ENCODE data around the gene CFAP45.

The CFAP45 gene

DNA sequence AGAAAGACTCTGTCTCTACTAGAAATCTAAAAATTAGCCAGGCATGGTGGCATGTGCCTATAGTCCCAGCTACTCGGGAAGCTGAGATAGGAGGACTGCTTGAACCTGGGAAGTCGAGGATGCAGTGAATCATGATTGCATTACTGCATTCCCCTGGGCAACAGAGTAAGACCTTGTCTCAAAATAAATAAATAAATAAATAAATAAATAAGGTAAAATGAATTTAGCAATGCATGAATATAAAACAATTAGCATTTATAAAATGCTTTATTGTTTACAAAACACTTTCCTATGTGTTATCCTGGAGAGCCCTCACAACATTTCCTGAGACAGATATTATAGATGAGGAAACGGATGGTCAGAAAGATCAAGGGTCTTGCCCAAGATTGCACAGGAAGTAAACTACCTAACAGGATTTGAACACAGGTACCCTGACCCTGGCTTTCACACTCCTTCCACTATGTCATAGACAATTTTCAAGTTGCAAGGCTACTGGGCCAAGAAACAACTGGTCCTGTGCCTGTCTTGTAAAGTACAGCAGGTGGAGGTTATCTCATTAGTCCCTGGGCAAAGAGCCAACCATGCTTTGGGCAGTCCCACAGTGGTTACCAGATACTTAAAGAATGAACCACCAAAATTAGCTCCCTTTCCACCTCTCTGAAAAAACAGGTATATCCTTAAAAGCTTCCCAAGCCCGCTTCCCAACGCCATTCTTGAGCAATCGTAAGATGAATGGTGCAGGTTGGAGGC lies 22.1 kb downstream of the CFAP45 start:
- no peak for DNase-seq (ENCODE audit: low read depth)

DNA sequence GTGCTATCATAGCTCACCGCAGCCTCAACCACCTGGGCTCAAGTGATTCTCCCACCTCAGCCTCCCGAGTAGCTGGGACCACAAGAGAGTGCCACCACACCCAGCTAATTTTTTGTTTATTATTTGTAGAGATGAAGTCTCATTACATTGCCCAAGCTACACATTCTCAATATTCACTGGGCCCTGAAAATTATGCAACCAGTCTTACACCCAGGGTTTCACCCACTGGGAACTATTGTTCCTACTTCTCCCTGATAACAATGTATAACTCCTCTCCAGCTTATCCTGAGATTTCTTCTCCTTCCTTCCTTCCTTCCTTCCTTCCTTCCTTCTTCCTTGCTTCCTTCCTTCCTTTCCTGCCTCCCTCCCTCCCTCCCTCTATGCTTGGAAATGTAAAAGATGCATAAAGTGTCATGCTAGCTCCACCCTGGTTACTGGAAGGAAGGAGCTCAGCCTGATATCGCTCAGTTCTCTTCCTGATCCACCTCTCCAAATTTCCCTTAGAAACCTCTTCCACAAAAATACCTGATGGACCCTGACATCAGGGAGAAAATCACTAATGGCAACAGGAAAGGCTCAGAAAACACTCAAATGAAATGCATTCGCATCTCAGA lies 26.3 kb downstream of the CFAP45 start:
- no peak for DNase-seq (ENCODE audit: low read depth)

DNA sequence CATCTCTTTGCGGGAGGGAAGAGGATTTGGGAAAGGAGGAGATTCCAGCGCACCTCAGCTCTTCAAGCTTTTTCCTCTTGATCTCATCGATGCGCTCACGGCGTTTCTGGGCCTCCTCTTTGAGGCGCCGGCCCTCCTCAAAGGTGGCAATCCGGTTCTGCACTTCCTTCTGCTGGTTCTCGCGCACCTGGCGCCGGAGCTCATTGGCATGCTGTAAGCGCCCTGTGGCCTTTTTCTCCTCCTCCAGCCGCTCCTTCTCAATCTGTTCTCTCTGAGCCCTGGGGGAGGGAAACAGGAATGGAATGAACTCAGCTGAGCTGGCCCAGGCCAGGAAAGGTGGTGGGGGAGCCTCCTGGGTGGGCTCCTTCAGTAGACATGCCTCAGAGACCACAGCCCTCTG lies 27.1 kb downstream of the CFAP45 start:
- no peak for DNase-seq (ENCODE audit: low read depth)

DNA sequence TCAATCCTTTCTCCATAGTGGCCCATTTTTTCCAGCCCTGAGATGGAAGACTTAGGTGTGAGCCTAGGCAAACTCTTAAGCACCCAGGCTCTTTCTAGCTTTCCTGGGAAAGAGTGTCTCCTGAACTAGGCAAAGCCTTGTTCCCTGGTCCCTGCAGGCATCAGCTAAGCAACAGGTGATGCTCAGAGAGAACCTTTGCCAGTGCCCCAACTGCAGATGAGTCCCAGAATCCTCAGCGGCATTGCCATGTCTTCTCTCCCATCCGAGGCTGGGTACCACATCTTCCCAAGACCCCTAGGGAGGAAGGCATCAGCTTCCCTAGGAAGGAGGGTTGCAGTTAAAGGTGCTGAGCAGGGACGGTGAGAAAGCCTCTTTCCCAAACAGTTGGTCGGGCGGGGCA lies 29.3 kb downstream of the CFAP45 start:
- DNase-seq (ENCODE audit: low read depth) = no peak

DNA sequence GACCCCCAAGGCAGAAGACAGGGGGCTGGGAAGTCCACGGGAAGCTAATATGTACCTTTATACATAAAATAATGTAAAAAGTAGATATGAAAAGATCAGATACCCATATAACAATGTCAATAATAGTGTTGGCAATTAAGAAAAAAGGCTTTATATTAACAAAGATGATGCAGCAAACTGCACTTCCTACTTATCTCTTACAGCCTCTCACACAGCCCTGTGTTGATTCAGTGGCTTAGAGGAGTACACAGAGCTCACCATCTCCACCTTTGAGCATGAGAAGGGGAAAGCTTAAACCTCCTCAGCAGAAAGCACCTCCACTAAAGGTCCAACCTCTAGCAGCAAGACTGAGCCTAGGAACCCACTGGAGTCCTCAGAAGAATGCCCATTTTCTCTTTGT lies 30.4 kb downstream of the CFAP45 start:
- DNase-seq (ENCODE audit: low read depth) = no peak

DNA sequence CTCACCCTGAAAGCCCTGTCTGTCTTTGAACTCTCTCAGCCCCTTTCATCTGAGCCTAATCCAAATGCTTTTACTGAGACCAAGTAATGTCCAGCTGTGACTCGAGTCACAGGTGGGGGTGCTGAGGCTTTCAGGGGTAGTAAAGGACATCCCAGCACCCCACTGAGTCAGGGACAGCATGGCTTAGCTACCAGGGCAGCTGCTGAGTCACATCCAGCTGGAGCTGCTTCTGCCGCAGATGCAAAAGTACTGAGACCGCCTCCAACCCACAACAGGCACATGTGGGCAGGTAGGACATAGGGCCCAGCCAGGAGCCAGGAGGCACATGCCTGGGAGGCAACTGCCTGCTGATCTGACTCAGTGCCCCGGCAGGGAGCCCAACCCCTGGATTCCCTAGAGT lies 30.8 kb downstream of the CFAP45 start:
- no peak for DNase-seq (ENCODE audit: low read depth)

DNA sequence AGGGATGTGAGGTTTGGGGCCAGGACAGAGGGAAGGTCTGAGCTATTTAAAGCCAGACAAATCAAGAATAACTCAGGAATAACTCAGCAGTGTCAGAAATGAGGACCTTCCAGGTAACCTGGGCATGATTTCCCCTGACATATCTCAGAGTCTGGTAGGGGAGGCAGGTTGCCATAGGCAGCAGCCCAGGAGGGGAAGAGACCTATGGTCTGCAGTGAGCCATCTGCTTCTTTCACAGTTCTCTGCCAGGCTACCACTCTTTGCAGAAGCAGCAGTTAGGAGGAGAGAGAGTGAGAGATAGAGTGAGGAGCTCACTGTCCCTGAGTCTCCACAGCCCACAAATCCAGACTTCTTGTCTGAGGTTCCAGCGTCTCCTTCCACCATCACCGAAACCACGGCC lies 31.2 kb downstream of the CFAP45 start:
- DNase-seq (ENCODE audit: low read depth) = no peak

DNA sequence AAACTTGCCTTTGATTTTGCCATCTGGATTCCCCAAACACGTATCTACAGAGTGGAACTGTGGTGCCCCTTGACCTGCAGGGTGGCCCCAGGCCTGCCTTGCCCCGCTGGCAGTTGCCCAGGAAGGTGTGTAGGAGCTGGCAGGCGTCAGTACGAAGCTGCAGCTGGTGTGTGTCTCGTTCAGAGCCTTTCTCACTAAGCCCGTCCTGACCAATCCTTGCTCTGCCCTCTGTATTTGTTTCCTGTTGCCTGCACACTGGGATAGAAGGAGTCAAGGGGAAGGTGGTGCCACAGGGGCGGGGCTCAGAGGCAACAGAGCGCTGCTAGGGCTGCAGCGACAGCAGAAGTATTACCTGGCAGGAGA lies 32.3 kb downstream of the CFAP45 start:
- no peak for DNase-seq (ENCODE audit: low read depth)

DNA sequence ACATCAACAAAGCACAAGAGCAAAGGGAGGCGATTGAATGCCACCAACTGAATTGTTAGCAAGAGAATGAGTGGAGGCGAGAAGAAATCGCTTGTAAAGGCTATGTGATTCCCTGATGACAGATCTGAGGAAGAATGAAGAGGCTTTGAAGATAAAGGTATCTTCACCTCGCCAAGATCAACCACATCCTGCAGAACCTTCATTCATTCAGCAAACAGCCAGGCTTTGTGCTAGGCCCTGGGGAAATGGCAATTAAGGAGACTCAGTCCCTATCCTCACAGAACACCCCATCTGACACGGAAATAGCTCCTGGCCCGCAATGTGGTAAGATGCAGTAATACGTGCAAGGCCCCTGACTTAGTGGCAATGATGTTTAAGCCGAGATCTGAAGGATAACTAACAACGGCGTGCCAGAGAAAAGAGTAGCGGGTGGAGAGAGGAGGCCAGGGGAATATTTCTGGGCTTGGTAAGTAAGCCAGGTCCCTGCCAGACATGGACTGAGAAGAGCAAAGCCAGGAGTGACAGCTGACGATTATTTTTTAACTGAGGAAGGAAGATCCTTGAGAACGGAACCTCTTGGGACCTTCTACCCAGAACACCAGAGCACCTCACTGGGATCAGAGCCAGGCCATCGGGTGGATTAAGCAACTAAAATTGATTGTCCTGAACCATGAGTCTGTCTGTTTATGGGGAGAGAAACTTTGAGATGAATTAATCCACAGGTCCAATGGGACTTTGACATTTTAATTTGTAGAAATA lies 32.9 kb downstream of the CFAP45 start:
- DNase-seq (ENCODE audit: low read depth) = no peak

DNA sequence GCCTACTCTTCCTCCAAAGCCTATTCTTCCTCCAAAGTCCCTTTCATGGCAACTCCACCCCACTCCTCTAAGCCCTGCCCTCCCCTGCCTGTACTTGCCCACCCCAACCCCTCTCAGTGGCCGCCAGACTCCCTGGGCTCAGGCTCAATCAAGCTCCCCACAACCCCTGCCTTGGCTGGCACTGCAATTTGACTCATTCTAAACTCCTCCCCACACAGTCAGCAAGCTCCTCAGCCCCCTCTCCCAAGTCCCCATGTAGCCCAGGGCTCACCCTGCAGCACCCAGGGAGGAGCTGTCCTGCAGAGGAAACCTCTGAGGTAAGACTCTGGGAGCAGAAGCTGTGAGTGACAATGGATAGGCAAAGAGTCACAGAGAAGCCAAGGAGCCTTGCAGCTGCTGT lies 33.9 kb downstream of the CFAP45 start:
- DNase-seq (ENCODE audit: low read depth) = no peak

DNA sequence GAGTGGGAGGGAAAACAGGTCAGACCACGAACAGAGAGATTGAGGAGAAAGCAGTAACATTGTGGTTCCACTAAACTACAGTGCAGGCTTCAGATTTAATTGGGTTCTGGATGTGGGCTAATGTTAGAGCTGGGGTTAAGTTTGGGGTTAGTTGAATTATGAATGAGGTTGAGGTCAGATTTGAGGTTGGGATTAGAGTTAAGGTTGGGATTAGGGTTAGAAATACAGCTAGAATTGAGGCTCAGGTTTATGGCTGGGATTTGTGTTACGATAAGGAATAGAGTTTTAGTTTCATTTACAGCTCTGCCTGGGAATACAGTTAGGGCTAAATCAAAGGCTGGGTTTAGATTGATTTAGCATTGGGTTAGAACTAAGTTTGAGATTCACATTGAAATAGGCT lies 35.7 kb downstream of the CFAP45 start:
- no peak for DNase-seq (ENCODE audit: low read depth)

DNA sequence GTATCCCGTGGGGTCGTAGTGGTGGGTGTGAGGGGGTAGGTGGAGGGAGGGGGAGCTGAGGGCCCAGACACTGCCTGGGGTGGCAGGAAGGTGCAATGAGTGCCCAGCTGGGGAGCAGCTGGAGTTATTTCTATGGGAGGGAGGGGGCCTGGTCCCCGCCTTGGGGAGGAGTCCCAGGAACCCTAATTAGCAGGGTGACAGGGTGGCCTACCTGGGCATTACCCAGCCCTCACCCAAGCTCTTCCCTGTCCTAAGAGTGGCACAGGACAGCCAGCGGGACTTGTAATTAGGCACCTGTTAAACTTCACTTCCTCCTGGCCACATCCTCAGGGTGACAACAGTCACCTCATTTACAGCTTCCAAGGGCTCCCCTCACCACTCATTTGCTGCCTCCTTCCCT lies 37.4 kb downstream of the CFAP45 start, which contains the start of gene VSIG8:
Gene VSIG8, minus strand, starts transcription at position 101 of the 400 bp plus-strand sequence. CDS start 136 bp downstream, outside the sequence.
- no peak for DNase-seq (ENCODE audit: low read depth)

DNA sequence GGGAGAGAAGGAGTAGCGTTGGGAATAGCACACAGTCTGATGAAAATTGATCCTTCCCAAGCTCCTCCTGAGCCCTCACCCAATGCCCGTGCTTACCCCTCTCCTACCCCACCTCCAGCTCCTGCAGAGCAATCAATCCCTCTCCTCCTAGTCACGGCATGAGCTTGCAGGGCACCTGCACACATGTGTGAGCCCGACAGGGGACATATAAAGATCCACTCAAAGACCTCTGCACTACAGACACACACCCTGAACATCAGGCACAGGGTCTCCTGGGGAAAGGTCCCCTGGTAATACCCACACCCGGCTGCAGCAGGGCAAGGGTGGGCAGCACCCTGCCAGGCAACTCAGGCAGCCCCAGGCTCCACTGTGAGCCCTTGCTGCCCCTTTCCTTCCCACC lies 37.9 kb downstream of the CFAP45 start:
- no peak for DNase-seq (ENCODE audit: low read depth)

DNA sequence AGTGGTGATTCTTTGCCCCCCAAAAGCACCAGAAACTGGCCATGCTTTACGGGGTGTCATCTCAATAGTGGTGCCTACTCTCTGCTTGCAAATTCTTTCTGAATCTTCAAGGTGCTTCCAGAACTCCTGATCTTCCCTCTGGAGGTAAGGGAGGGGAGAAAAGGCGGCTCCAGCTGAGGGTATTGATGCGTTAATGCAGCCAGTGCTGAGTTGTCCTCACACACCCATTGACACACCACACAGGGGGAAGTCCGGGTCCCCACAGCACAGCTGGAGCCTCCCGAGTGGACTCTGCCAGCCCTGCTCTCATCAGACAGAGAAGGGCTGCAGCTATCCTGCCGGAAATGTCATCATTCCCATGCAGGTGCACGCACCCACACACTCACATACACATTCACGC lies 38.7 kb downstream of the CFAP45 start:
- DNase-seq (ENCODE audit: low read depth) = no peak

DNA sequence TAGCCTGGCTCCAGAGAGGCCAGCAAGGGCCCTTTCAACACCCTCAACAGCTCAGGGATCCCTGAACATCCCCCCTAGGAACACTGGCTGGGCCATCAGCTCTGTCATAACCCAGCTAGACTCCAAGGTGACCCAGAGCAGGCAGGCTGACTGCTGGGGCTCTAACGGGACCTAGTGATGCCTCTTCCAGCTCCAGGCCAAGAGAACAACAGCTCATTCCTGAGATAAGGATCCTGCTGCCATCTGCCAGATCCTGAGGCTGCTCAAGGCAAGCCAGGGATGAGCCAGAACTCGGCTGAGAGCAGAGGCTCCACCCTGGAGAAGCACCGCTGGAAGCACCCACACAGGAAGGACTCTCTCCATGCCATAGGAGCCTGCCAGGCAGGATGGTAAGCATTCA lies 39.5 kb downstream of the CFAP45 start:
- no peak for DNase-seq (ENCODE audit: low read depth)

DNA sequence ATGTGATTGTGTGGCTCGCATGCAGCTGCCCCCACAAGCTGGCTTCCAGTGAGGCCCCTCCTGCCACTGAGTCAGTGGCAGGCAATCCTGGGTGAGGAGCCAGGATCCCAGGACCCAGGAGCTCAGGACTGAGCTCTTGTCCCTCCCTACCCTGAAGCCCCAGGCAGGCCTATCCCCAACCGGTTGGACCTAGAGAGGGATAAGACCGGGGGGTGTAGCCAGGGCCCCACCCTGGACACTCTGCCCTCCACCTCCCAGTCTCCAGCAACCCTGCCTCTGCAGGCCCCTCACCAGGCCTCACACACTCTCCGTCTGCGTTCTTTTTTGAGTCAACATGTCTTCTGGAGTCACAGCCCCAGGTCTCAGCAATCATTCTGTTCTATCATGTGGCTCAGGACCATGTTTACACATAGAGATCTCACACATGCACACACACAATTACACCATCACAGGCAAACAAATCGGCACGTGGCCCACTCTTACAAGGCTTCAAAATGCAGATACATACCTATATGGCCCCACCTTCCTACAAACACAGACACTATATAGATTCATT lies 40.1 kb downstream of the CFAP45 start:
- no peak for DNase-seq (ENCODE audit: low read depth)

DNA sequence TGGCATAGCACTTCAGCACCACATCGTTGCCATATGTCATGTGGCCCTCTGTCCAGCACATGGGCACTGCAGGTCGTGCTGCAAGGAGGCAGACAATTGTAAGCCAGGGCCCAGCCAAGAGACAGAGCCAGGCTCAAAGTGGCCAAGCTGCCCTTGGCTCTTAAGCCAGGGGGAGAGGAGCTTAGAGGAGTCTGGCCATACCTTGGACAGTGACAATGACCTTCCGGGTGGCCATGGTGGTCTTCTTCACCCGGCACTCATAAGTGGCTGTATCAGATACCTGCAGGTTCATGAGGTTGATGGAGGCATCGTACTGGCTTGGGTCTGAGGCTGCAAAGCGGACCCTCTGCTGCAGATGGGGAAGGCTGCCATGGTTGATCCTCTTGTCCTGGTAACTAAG lies 42.1 kb downstream of the CFAP45 start:
- DNase-seq (ENCODE audit: low read depth) = no peak

DNA sequence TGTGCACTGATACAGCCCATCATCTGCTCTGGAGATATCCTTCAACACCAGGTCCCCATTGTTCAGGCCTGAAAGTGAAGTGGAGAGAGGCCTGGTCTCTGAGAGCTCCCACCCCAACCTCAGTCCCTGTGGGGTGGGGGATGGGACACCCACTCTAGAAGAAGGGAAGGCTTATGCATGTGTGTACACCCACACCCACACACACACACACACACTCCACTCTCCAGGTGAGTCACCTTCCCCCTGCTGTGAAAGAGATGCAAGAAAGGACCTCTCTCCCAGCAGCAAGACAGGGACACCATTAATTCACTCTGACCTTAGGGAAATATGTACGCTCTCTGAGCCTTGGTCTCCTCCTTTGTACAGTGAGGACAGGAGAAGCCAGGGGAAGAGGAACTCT lies 43.4 kb downstream of the CFAP45 start:
- DNase-seq (ENCODE audit: low read depth) = no peak

DNA sequence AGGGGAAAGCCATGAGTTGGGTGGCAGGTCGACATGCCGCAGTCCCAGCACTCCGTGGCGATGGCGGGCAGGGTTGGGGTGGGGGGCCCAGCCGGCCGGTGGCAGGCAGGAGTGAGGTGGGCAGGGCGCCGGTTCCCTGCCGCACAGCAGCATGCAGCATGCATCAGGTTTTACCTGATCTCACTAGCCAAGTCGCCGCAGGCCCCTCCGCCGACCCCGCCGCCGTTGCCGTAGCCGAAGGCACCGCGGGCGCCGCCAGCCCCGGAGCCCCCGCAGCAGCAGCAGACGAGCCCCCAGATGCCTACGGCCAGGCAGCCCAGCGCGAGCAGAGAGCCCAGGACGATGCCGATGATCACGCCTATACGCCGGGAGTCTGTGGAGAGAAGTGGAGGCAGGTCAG lies 44.3 kb downstream of the CFAP45 start:
- no peak for DNase-seq (ENCODE audit: low read depth)

DNA sequence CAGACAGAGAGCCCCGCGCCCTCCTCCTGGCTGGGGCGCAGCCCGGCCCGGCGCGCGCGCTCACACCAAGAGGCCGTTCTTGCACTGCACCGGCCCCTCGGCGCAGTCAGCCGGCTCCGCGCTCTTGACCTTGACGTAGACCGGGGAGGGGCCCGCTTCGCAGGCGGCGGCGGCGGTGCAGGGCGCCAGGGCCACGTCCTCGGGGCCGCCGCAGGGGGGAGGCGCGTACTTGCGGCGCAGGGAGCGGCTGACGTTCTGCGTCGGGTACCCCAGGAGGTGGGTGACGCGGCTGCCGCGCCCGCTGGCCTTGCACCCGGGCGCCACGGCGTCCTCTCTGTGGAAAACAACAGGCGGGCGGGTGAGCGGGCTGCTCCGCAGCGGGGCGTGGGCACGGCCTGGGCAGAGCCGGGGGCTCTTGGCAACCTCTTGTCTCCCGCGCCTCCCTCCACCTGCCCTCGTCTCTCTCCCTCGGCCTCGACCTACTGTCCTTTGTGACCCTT lies 45.2 kb downstream of the CFAP45 start:
- DNase-seq (ENCODE audit: low read depth) = peak; percentile 66

DNA sequence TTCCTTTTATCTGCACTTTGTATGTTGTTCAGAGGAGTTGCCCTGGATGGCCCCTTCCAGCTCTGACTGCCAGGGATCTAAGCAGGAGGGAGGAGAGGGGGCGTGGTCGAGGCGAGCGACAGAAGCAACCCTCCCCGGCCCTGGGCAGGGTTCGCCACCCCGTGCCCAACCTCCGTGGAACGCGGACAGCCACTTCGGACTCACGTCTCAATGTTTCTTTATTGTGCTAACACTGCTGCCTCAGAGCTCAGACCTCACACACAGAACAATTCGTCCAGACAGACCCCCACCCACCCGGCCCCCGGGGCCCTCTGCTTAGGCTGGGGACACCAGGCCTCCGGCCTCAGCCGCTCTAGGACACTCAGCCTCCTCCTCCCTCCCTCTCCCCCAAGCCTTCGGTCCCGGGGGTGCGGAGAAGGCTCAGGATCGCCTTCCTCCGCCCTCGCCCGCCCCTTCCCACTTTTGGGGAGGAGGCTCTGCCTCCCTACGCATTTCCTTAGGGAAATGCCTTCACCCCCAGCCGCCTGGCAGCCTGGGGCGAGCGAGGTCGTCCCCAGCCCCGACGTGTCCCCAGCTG lies 45.8 kb downstream of the CFAP45 start:
- no peak for DNase-seq (ENCODE audit: low read depth)

DNA sequence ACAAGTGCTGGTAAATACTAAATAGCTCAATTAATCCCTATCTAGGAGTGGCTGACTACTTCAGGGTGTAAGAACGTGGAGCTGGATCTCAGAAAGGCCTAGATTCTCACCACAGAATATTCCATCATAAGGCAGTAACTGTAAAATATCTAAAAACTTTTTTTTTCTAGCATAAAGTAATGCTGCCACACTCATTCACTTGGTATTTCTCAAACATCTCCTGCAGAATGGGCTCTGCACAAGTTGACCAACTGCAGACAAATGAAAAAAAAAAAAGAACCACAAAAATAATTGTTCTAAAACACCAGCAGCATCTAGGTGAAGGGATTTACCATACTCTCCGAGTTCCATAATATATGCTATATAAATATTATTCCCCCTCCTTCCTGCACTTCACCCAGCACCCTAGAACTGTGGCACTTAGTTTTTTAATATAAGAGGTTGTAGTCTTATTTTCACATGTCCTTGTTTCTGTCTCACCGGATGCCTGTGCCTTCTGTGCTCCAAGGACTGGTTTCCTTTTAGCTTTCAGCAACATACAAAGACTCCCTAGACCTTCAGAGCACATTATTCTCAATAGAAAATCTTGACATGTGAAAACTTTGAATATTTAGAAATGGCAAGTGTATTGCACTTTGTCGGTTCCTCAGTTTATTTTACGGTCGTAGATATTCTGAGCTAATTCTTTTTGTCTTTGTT lies 46.4 kb downstream of the CFAP45 start:
- no peak for DNase-seq (ENCODE audit: low read depth)

Data from activated T-cell treated with anti-CD3 and anti-CD28 coated beads for 24 hours (primary cell).